ENCODE results near the gene PICK1. TPM values are rescaled to one million over a fixed set of nuclear protein-coding genes. Genes with fewer than 3 reads are reported as not detected.

Gene PICK1
- total and polyA plus RNA-seq, 2 of the 13 experiments (the other 11 are each of a cell fraction or from before 2014, with no cell fraction given): 19.3 to 25.3 TPM

DNA sequence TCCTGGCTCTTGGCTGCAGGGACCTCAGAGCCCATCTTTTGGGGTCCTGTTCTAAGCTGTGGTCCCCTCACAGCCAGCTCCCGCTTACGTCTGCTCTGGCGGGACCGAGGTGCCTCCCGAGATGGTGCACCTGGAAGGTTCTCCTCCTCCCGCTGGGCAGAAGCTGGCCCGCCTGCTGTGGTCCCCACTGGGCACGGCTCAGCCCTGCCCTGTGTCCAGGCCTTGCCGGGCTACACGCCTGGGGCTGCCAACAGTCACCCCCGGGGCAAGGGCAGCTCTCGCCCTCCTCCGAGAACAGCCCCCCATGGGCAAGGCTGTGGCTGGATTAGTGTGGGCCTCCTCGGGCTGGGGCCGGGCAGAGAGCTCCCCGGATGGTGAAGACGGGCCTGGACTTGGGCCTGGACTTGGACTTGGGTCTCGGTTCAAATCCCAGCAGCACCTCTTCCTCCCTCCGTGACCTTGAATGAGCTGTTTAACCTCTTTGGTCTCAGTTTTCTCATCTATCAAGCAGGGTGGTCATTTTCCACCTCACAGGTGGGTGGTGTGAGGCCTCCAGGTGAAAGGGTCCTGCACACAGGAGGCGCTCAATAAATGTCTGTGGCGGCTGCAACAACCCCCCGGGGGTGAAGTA, 52.3 kb downstream of the PICK1 start (continued):
- no peak for TF ChIP-seq TBX3 (IDR thresholded peaks at IDR 0.05; ENCODE audit: borderline replicate concordance)
- TF ChIP-seq EP300 (IDR thresholded peaks at IDR 0.05; ENCODE audit: low read depth in 2 of 2, low read length in 2 of 2): no peak
- TF ChIP-seq EP300 (CRISPR knock-in tag; IDR thresholded peaks at IDR 0.05; ENCODE audit: borderline replicate concordance): no peak
- TF ChIP-seq ZBTB38 (CRISPR knock-in tag; IDR thresholded peaks at IDR 0.05): peak; percentile 55; the same call in 1 of the 2 replicates
- peak; percentile 97 for TF ChIP-seq ZKSCAN8 (CRISPR knock-in tag; IDR thresholded peaks at IDR 0.05; ENCODE audit: borderline replicate concordance)
- 0 out of 2 replicates have a peak, but pooled peaks have one; percentile 12 for TF ChIP-seq ZMYM3 (CRISPR knock-in tag; IDR thresholded peaks at IDR 0.05)
- TF ChIP-seq, protein P1, sequence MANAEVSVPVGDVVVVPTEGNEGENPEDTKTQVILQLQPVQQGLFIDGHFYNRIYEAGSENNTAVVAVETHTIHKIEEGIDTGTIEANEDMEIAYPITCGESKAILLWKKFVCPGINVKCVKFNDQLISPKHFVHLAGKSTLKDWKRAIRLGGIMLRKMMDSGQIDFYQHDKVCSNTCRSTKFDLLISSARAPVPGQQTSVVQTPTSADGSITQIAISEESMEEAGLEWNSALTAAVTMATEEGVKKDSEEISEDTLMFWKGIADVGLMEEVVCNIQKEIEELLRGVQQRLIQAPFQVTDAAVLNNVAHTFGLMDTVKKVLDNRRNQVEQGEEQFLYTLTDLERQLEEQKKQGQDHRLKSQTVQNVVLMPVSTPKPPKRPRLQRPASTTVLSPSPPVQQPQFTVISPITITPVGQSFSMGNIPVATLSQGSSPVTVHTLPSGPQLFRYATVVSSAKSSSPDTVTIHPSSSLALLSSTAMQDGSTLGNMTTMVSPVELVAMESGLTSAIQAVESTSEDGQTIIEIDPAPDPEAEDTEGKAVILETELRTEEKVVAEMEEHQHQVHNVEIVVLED (CRISPR knock-in tag; IDR thresholded peaks at IDR 0.05; ENCODE audit: borderline replicate concordance): no peak
- TF ChIP-seq ZNF329 (CRISPR knock-in tag; IDR thresholded peaks at IDR 0.05; ENCODE audit: low read depth): no peak
- TF ChIP-seq SP1 (IDR thresholded peaks at IDR 0.05): no peak
- no peak for TF ChIP-seq SP1 (CRISPR knock-in tag; IDR thresholded peaks at IDR 0.05)
- no peak for TF ChIP-seq ZNF644 (CRISPR knock-in tag; IDR thresholded peaks at IDR 0.05; ENCODE audit: low read depth)
- TF ChIP-seq ZNF768 (CRISPR knock-in tag; IDR thresholded peaks at IDR 0.05): peak; percentile 16; the same call in 1 of the 2 replicates
- TF ChIP-seq HOXD1 (CRISPR knock-in tag; IDR thresholded peaks at IDR 0.05): no peak
- no peak for TF ChIP-seq TOE1 (CRISPR knock-in tag; IDR thresholded peaks at IDR 0.05)
- TF ChIP-seq HNRNPL (IDR thresholded peaks at IDR 0.05; ENCODE audit: low read depth, low read length): peak; percentile 91
- peak; percentile 15 for TF ChIP-seq SKI (IDR thresholded peaks at IDR 0.05; ENCODE audit: partially characterized antibody)
- TF ChIP-seq HOXA5 (CRISPR knock-in tag; IDR thresholded peaks at IDR 0.05): no peak
- TF ChIP-seq, protein P2, sequence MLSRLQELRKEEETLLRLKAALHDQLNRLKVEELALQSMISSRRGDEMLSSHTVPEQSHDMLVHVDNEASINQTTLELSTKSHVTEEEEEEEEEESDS (CRISPR knock-in tag; IDR thresholded peaks at IDR 0.05; ENCODE audit: borderline replicate concordance): no peak
- no peak for TF ChIP-seq BHLHE40 (IDR thresholded peaks at IDR 0.05; ENCODE audit: low read length)
- TF ChIP-seq, protein P3, sequence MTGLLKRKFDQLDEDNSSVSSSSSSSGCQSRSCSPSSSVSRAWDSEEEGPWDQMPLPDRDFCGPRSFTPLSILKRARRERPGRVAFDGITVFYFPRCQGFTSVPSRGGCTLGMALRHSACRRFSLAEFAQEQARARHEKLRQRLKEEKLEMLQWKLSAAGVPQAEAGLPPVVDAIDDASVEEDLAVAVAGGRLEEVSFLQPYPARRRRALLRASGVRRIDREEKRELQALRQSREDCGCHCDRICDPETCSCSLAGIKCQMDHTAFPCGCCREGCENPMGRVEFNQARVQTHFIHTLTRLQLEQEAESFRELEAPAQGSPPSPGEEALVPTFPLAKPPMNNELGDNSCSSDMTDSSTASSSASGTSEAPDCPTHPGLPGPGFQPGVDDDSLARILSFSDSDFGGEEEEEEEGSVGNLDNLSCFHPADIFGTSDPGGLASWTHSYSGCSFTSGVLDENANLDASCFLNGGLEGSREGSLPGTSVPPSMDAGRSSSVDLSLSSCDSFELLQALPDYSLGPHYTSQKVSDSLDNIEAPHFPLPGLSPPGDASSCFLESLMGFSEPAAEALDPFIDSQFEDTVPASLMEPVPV (CRISPR knock-in tag; IDR thresholded peaks at IDR 0.05): peak; percentile 34; the same call in 1 of the 2 replicates
- TF ChIP-seq NCOA2 (CRISPR knock-in tag; IDR thresholded peaks at IDR 0.05): no peak
- no peak for TF ChIP-seq SMYD3 (CRISPR knock-in tag; IDR thresholded peaks at IDR 0.05)
- TF ChIP-seq, protein P4, sequence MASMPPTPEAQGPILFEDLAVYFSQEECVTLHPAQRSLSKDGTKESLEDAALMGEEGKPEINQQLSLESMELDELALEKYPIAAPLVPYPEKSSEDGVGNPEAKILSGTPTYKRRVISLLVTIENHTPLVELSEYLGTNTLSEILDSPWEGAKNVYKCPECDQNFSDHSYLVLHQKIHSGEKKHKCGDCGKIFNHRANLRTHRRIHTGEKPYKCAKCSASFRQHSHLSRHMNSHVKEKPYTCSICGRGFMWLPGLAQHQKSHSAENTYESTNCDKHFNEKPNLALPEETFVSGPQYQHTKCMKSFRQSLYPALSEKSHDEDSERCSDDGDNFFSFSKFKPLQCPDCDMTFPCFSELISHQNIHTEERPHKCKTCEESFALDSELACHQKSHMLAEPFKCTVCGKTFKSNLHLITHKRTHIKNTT (CRISPR knock-in tag; IDR thresholded peaks at IDR 0.05): no peak
- TF ChIP-seq ZNF552 (CRISPR knock-in tag; IDR thresholded peaks at IDR 0.05; ENCODE audit: borderline replicate concordance): no peak
- TF ChIP-seq TBX2 (CRISPR knock-in tag; IDR thresholded peaks at IDR 0.05; ENCODE audit: borderline replicate concordance): no peak
- peak; percentile 7; the same call in 1 of the 2 replicates for TF ChIP-seq HNF4G (IDR thresholded peaks at IDR 0.05; ENCODE audit: borderline replicate concordance, low read depth, low read length)
- no peak for TF ChIP-seq HNF4G (CRISPR knock-in tag; IDR thresholded peaks at IDR 0.05; ENCODE audit: borderline replicate concordance, low read depth)
- no peak for TF ChIP-seq POGZ (CRISPR knock-in tag; IDR thresholded peaks at IDR 0.05)

All from HepG2 (cell line).